ENCODE data around the gene GNG12.

DNA sequence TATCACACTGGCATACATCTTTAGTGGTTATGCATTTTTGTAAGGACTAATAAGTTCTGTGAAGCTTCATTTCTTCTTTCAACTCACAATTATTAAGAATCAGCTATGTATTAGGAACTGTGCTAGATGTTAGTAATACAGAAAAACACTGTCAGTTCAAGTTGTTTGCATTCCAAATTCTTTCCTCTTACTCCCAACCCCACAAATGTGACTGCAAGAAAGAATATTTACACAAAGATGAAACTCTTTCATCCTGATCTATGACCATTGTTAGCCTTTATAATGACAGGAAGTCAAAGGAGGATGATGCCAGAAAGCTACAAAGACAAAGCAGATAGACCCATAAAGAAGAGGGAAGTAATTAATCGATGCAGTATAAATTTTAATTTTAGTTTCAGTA, 169.2 kb downstream of the GNG12 start:
- no peak for TF ChIP-seq EZH2 (IDR thresholded peaks at IDR 0.05; ENCODE audit: low read length, unreplicated experiment)
- TF ChIP-seq CTCF (conservative IDR thresholded peaks at IDR 0.05; ENCODE audit: low read depth, low read length), result no peak
